GM18873 (cell line): Measurements from ENCODE around the gene ZBTB32.

Experiments used
- ATAC-seq: cut with Tn5 transposase; IDR thresholded peaks from one replicate; pipeline ENCODE4 v1.9.1; 2021; ENCODE audit warnings: mild to moderate bottlenecking, moderate library complexity, moderate number of reproducible peaks; ENCODE audit not compliant: unreplicated experiment, low FRiP score

The ZBTB32 gene

GRCh38 chr19:35693835-35694599, 10.3 kb upstream of the ZBTB32 start:
- ATAC-seq = no peak

- ATAC-seq = no peak
These were observed 8.4 kb upstream of the ZBTB32 start for GRCh38 chr19:35695895-35696422.

GRCh38 chr19:35696835-35697234, 7.5 kb upstream of the ZBTB32 start:
- no peak for ATAC-seq

- peak; percentile 89 for ATAC-seq
These were observed 1.9 kb upstream of the ZBTB32 start for GRCh38 chr19:35702223-35703012.

GRCh38 chr19:35703343-35703742, 1.0 kb upstream of the ZBTB32 start:
- ATAC-seq = no peak

- ATAC-seq = no peak
These were observed 4.0 kb downstream of the ZBTB32 start for GRCh38 chr19:35708391-35708790.

- ATAC-seq = no peak
These were observed 6.7 kb downstream of the ZBTB32 start for GRCh38 chr19:35710784-35711723.

GRCh38 chr19:35712567-35713505, 8.5 kb downstream of the ZBTB32 start:
- ATAC-seq = no peak

- no peak for ATAC-seq
These were observed 9.1 kb downstream of the ZBTB32 start for GRCh38 chr19:35713506-35713850.

GRCh38 chr19:35713904-35714495, 9.6 kb downstream of the ZBTB32 start:
- ATAC-seq = no peak

- ATAC-seq = no peak
These were observed 10.4 kb downstream of the ZBTB32 start for GRCh38 chr19:35714601-35715354.

GRCh38 chr19:35715355-35715809, 11.0 kb downstream of the ZBTB32 start:
- ATAC-seq = no peak

- peak; percentile 11 for ATAC-seq
These were observed 11.8 kb downstream of the ZBTB32 start for GRCh38 chr19:35715981-35716800.

- ATAC-seq = peak; percentile 44
These were observed 12.7 kb downstream of the ZBTB32 start for GRCh38 chr19:35716801-35717664.

- no peak for ATAC-seq
These were observed 13.4 kb downstream of the ZBTB32 start, which contains the start of gene KMT2B for GRCh38 chr19:35717665-35718344. KMT2B (plus strand) TSS chr19:35718003; CDS start chr19:35718019, 16 bp downstream.
